Activated CD4-positive, CD25-positive, alpha-beta regulatory T cell (primary cell): ENCODE measurements around the gene FRAT1.
A peak's percentile ranks its signal among the peaks of the same experiment; 100 is the strongest.
"Not testable (repeated sequence)": the region's sequence is repeated elsewhere in the genome, so short reads cannot be mapped to it uniquely, and the experiment has no call there.

ENCODE experiments used
- DNase-seq, 4 experiments: peaks; one replicate each; lab custom pipeline; 2025; lab: John Stamatoyannopoulos, UW

The FRAT1 gene

GRCh38 chr10:97318772-97319651, at the start of gene FRAT1:
Gene FRAT1 (plus strand): TSS chr10:97319271. CDS start chr10:97319454, 183 bp downstream.
- DNase-seq = peak; percentile 71 to 79 (median 74)

- no peak for DNase-seq
Observed at GRCh38 chr10:97270523-97271154, 48.4 kb upstream of the FRAT1 start.

- DNase-seq = no peak
Observed at GRCh38 chr10:97273700-97274099, 45.4 kb upstream of the FRAT1 start.

GRCh38 chr10:97274828-97275227, 44.2 kb upstream of the FRAT1 start:
- no peak for DNase-seq

GRCh38 chr10:97277551-97277950, 41.5 kb upstream of the FRAT1 start:
- DNase-seq = no peak

GRCh38 chr10:97278491-97278989, 40.5 kb upstream of the FRAT1 start:
- no peak for DNase-seq

GRCh38 chr10:97279121-97279815, 39.8 kb upstream of the FRAT1 start:
- DNase-seq = no peak

GRCh38 chr10:97280783-97281182, 38.3 kb upstream of the FRAT1 start:
- no peak for DNase-seq

GRCh38 chr10:97290076-97290475, 29.0 kb upstream of the FRAT1 start:
- not testable (repeated sequence) for DNase-seq

- DNase-seq = not testable (repeated sequence)
Observed at GRCh38 chr10:97290576-97291356, 28.3 kb upstream of the FRAT1 start.

- no peak for DNase-seq
Observed at GRCh38 chr10:97291357-97292096, 27.5 kb upstream of the FRAT1 start.

- DNase-seq = peak; percentile 72 to 84 (median 84)
Observed at GRCh38 chr10:97292097-97292861, 26.8 kb upstream of the FRAT1 start, which contains the start of gene ARHGAP19. Gene ARHGAP19 (minus strand): TSS chr10:97292637. CDS start chr10:97292627, 10 bp downstream.

- no peak for DNase-seq
Observed at GRCh38 chr10:97292862-97293198, 26.2 kb upstream of the FRAT1 start.

GRCh38 chr10:97297556-97298222, 21.4 kb upstream of the FRAT1 start:
- no peak for DNase-seq

- no peak for DNase-seq
Observed at GRCh38 chr10:97298223-97298571, 20.9 kb upstream of the FRAT1 start.

- DNase-seq = no peak
Observed at GRCh38 chr10:97300980-97301379, 18.1 kb upstream of the FRAT1 start.

GRCh38 chr10:97302088-97302791, 16.8 kb upstream of the FRAT1 start:
- DNase-seq = no peak

GRCh38 chr10:97307441-97307840, 11.6 kb upstream of the FRAT1 start:
- no peak for DNase-seq
